Caco-2 (cell line): ENCODE data around the gene UCP1. TPM values are rescaled to one million over a fixed set of nuclear protein-coding genes. Genes with fewer than 3 reads are reported as not detected.
A peak's percentile ranks its signal among the peaks of the same experiment; 100 is the strongest.
"Not testable (repeated sequence)": the region's sequence is repeated elsewhere in the genome, so short reads cannot be mapped to it uniquely, and the experiment has no call there.

Experiments
- BruUV-seq: library from RNA; stranded (reverse); fragments of 400-500 nt; replicated peaks from 2 replicates; lab custom pipeline; 2021; lab: Mats Ljungman, UMichigan
- CTCF ChIA-PET: fragments of 300-600 bp; sonication (Branson Sonifier 250); formaldehyde crosslinking; loops from one replicate; lab custom pipeline; 2022; ENCODE audit warnings: antibody characterized with exemption; lab: Charles Lee
- POLR2A ChIA-PET: fragments of 300-600 bp; sonication (Branson Sonifier 250); formaldehyde crosslinking; loops from one replicate; lab custom pipeline; 2022; ENCODE audit warnings: antibody characterized with exemption; lab: Charles Lee
- DNase-seq, 2 experiments: peaks; one replicate each; pipeline versions ENCODE4 v3.0.0 to v3.0.0-alpha.2; 2020 to 2022
- H3K27me3 ChIP-seq: replicated peaks from 2 replicates; pipeline ENCODE4 v1.6.0; 2011; ENCODE audit warnings: low read length; ENCODE audit not compliant: control insufficient read depth, insufficient read depth
- H3K36me3 ChIP-seq: 2 replicates; pipeline ENCODE4 v1.5.1; 2011; ENCODE audit warnings: low read length; ENCODE audit not compliant: control insufficient read depth, insufficient read depth
- H3K4me1 ChIP-seq: fragments of 250-450 bp; sonication (Bioruptor Pico); 2 replicates; pipeline ENCODE4 v1.5.1; 2020; ENCODE audit warnings: mild to moderate bottlenecking
- H3K4me3 ChIP-seq: 2 replicates; pipeline ENCODE4 v1.5.1; 2011; ENCODE audit warnings: low read depth, mild to moderate bottlenecking, control low read depth, low read length
- H3K9me3 ChIP-seq: fragments of 250-450 bp; sonication (Bioruptor Pico); 2 replicates; pipeline ENCODE4 v1.5.1; 2020; ENCODE audit warnings: mild to moderate bottlenecking, moderate library complexity
- H3K27ac Mint-ChIP-seq: one replicate; pipeline ENCODE4 v1.8.0; 2022; ENCODE audit warnings: mixed read lengths; ENCODE audit not compliant: unreplicated experiment
- H3K27me3 Mint-ChIP-seq: one replicate; pipeline ENCODE4 v1.8.0; 2022; ENCODE audit warnings: mixed read lengths; ENCODE audit not compliant: insufficient read depth, unreplicated experiment
- H3K36me3 Mint-ChIP-seq: one replicate; pipeline ENCODE4 v1.8.0; 2022; ENCODE audit warnings: mild to moderate bottlenecking, mixed read lengths; ENCODE audit not compliant: insufficient read depth, unreplicated experiment
- H3K4me1 Mint-ChIP-seq: one replicate; pipeline ENCODE4 v1.8.0; 2022; ENCODE audit warnings: low read depth, mixed read lengths; ENCODE audit not compliant: unreplicated experiment
- H3K4me3 Mint-ChIP-seq: one replicate; pipeline ENCODE4 v1.8.0; 2022; ENCODE audit warnings: mild to moderate bottlenecking, moderate library complexity, mixed read lengths; ENCODE audit not compliant: unreplicated experiment
- H3K9me3 Mint-ChIP-seq: one replicate; pipeline ENCODE4 v1.8.0; 2022; ENCODE audit warnings: mixed read lengths; ENCODE audit not compliant: unreplicated experiment
- CTCF ChIP-seq, 2 experiments: fragments of 200-600 bp in 1 of 2; IDR thresholded peaks; 1 replicate in 1 of 2; 2 replicates in 1 of 2; pipeline versions ENCODE4 v1.5.1 to v1.8.0; 2011 to 2022; ENCODE audit warnings: antibody characterized with exemption in 1 of 2, control low read depth in 1 of 2, inconsistent platforms in 1 of 2, low read depth in 1 of 2, low read length in 1 of 2, mild to moderate bottlenecking in 1 of 2, moderate library complexity in 1 of 2; ENCODE audit not compliant: insufficient read depth in 1 of 2, severe bottlenecking in 1 of 2, unreplicated experiment in 1 of 2
- intact Hi-C: fragments of 100-400 bp; cut with micrococcal nuclease; formaldehyde crosslinking; loops from one replicate; pipeline ENCODE4 v1.10.0; 2022; ENCODE audit not compliant: unreplicated experiment
- total RNA-seq: library from RNA; stranded (reverse); gene quantifications from 2 replicates; pipeline ENCODE4 v1.2.3, GENCODE V29; 2022

The UCP1 gene
- total RNA-seq, 1 experiment from 2014 or later = 0.54 TPM

- no peak for DNase-seq
- Histone ChIP-seq H3K4me1 (peaks cover 5% of the 10 kb centered on the region; the same call in 1 of the 2 replicates), H3K4me3 (peak overlapping the region; percentile 37), H3K9me3 (no peaks in the 10 kb centered on the region), H3K36me3 (no peaks in the 10 kb centered on the region), H3K27me3 (no peaks in the 10 kb centered on the region)
- no peaks in the 10 kb centered on the region for H3K4me1 Mint-ChIP-seq
- BruUV-seq = no TSS peak
- H3K27me3 Mint-ChIP-seq = no peaks in the 10 kb centered on the region
- intact Hi-C loops = loop anchor here (2.0 to 5.0 kb wide), 3 partner anchors 96 to 327 kb away; partner anchors contain the start of genes CLGN and SCOC
- peaks cover 6% of the 10 kb centered on the region for H3K36me3 Mint-ChIP-seq
- no peak for TF ChIP-seq CTCF (IDR thresholded peaks at IDR 0.05; ENCODE audit: insufficient read depth in 1 of 2, low read depth in 1 of 2, low read length in 1 of 2, severe bottlenecking in 1 of 2, unreplicated experiment in 1 of 2)
- H3K9me3 Mint-ChIP-seq = no peaks in the 10 kb centered on the region
- H3K27ac Mint-ChIP-seq = no peak overlapping the region
- POLR2A ChIA-PET = interaction anchor here (0.6 to 1.1 kb wide), 2 partner anchors 150 to 415 kb away, joined by 3 to 5 read pairs; partner anchors contain the start of gene SCOC
- CTCF ChIA-PET = interaction anchor here (0.5 to 1.8 kb wide), 4 partner anchors 44 to 1507 kb away, joined by 4 to 8 read pairs (median 4); partner anchors contain the start of genes SCOC and UCP1
- H3K4me3 Mint-ChIP-seq = peak overlapping the region; percentile 75
These were observed 45.3 kb downstream of the UCP1 start for GRCh38 chr4:140523370-140523856.

GRCh38 chr4:140515423-140515822 lies 53.3 kb downstream of the UCP1 start:
- no peaks in the 10 kb centered on the region for H3K9me3 ChIP-seq
- CTCF ChIA-PET = no interaction called here
- no peaks in the 10 kb centered on the region for H3K4me1 ChIP-seq
- no peaks in the 10 kb centered on the region for H3K9me3 Mint-ChIP-seq
- POLR2A ChIA-PET = no interaction called here
- H3K4me3 ChIP-seq = no peak overlapping the region
- H3K4me1 Mint-ChIP-seq = no peaks in the 10 kb centered on the region
- H3K36me3 ChIP-seq = no peaks in the 10 kb centered on the region
- TF ChIP-seq CTCF (IDR thresholded peaks at IDR 0.05; ENCODE audit: insufficient read depth in 1 of 2, low read depth in 1 of 2, low read length in 1 of 2, severe bottlenecking in 1 of 2, unreplicated experiment in 1 of 2) = no peak
- H3K27ac Mint-ChIP-seq = no peak overlapping the region
- no TSS peak for BruUV-seq
- no peak overlapping the region for H3K4me3 Mint-ChIP-seq
- DNase-seq = no peak
- no peaks in the 10 kb centered on the region for H3K27me3 ChIP-seq
- intact Hi-C loops = no loop called here
- H3K36me3 Mint-ChIP-seq = no peaks in the 10 kb centered on the region
- peaks cover 6% of the 10 kb centered on the region for H3K27me3 Mint-ChIP-seq

- CTCF ChIA-PET = not testable (repeated sequence)
These were observed 55.0 kb downstream of the UCP1 start for GRCh38 chr4:140513765-140514164.

More at GRCh38 chr4:140513765-140514164, 55.0 kb downstream of the UCP1 start:
- H3K27ac Mint-ChIP-seq, POLR2A ChIA-PET, intact Hi-C loops, H3K9me3 Mint-ChIP-seq, H3K4me1 ChIP-seq, H3K4me3 ChIP-seq, H3K36me3 Mint-ChIP-seq, DNase-seq, BruUV-seq, H3K27me3 ChIP-seq, H3K9me3 ChIP-seq, H3K4me1 Mint-ChIP-seq, H3K36me3 ChIP-seq, H3K4me3 Mint-ChIP-seq: not testable (repeated sequence)
- H3K27me3 Mint-ChIP-seq = peaks cover 18% of the 10 kb centered on the region

Other genes with a start within 250 kb of the UCP1 start
- gene SCOC, start 195.3 kb downstream of the UCP1 start, total RNA-seq = 36.8 and 39.6 TPM in 2 replicates
- 2.6 and 5.5 TPM in 2 replicates for gene CLGN, start 141.3 kb downstream of the UCP1 start, total RNA-seq
- gene MGAT4D, start 70.7 kb downstream of the UCP1 start, total RNA-seq = not detected in 2 replicates
- 26.2 and 28.1 TPM in 2 replicates for gene ELMOD2, start 44.8 kb downstream of the UCP1 start, total RNA-seq
- gene TBC1D9, start 187.4 kb upstream of the UCP1 start, total RNA-seq = 12.5 and 13.6 TPM in 2 replicates